A673 (cell line): ENCODE results near the gene AGRP. TPM values are rescaled to one million over a fixed set of nuclear protein-coding genes. Genes with fewer than 3 reads are reported as not detected.

Experiments used
- BruUV-seq: library from RNA; stranded (reverse); fragments of 400-500 nt; replicated peaks from 2 replicates; lab custom pipeline; 2021; lab: Mats Ljungman, UMichigan
- CTCF ChIA-PET: fragments of 300-600 bp; sonication (Branson Sonifier 250); formaldehyde crosslinking; loops from one replicate; lab custom pipeline; 2022; ENCODE audit warnings: antibody characterized with exemption; lab: Charles Lee
- POLR2A ChIA-PET: fragments of 300-600 bp; sonication (Branson Sonifier 250); formaldehyde crosslinking; loops from one replicate; lab custom pipeline; 2022; ENCODE audit warnings: antibody characterized with exemption; ENCODE audit not compliant: low non-redundant PET; lab: Charles Lee
- DNase-seq: peaks from one replicate; pipeline ENCODE4 v3.0.0-alpha.2; 2015; ENCODE audit warnings: low spot score
- H3K27ac ChIP-seq: fragments of 200-600 bp; sonication (generic); 2 replicates; pipeline ENCODE4 v1.5.1; 2016; ENCODE audit warnings: mixed run types, low read depth, mild to moderate bottlenecking, mixed read lengths, antibody characterized with exemption, low read length; ENCODE audit not compliant: poor library complexity, severe bottlenecking
- H3K27me3 ChIP-seq: fragments of 200-600 bp; sonication (generic); replicated peaks from 2 replicates; pipeline ENCODE4 v1.6.1; 2017; ENCODE audit warnings: mixed run types, low read depth, mild to moderate bottlenecking, mixed read lengths, antibody characterized with exemption, low read length; ENCODE audit not compliant: insufficient read depth, poor library complexity
- H3K36me3 ChIP-seq: fragments of 200-600 bp; sonication (generic); 2 replicates; pipeline ENCODE4 v1.6.1; 2016; ENCODE audit warnings: mixed run types, mild to moderate bottlenecking, mixed read lengths, antibody characterized with exemption, low read length; ENCODE audit not compliant: insufficient read depth, poor library complexity, severe bottlenecking
- H3K4me1 ChIP-seq: fragments of 200-600 bp; sonication (generic); 2 replicates; pipeline ENCODE4 v1.6.1; 2017; ENCODE audit warnings: mixed run types, mild to moderate bottlenecking, mixed read lengths, antibody characterized with exemption, low read length; ENCODE audit not compliant: insufficient read depth, poor library complexity, severe bottlenecking
- H3K4me3 ChIP-seq: fragments of 200-600 bp; sonication (generic); 2 replicates; pipeline ENCODE4 v1.5.1; 2016; ENCODE audit warnings: low read depth, mixed run types, mild to moderate bottlenecking, mixed read lengths, low read length; ENCODE audit not compliant: poor library complexity, severe bottlenecking
- H3K9me3 ChIP-seq: fragments of 200-600 bp; sonication (generic); 2 replicates; pipeline ENCODE4 v1.6.1; 2016; ENCODE audit warnings: mixed run types, low read depth, mild to moderate bottlenecking, mixed read lengths, antibody characterized with exemption, low read length; ENCODE audit not compliant: poor library complexity, severe bottlenecking
- EZH2 ChIP-seq: fragments of 200-600 bp; sonication (generic); IDR thresholded peaks from 2 replicates; pipeline ENCODE4 v1.6.1; 2017; ENCODE audit warnings: borderline replicate concordance, low read depth, mild to moderate bottlenecking, mixed read lengths, antibody characterized with exemption, low read length; ENCODE audit not compliant: poor library complexity, severe bottlenecking
- intact Hi-C: fragments of 100-400 bp; cut with micrococcal nuclease; formaldehyde crosslinking; loops from one replicate; pipeline ENCODE4 v1.10.0; 2022; ENCODE audit not compliant: unreplicated experiment
- total RNA-seq: library from RNA; stranded (reverse); gene quantifications from 2 replicates; pipeline ENCODE4 v1.2.3, GENCODE V29; 2021
- TF ChIP-seq, protein P1 (sequence below): fragments of 300-800, 200-600 bp; sonication (generic); conservative IDR thresholded peaks from 2 replicates; pipeline ENCODE4 v1.5.1; 2017; ENCODE audit warnings: low read depth, mild to moderate bottlenecking, antibody characterized with exemption, low read length, moderate library complexity, mixed read lengths

The AGRP gene
- total RNA-seq, 1 experiment from 2014 or later, result not detected

- Histone ChIP-seq H3K9me3 (no peaks in the 10 kb centered on the region), H3K4me1 (no peaks in the 10 kb centered on the region), H3K36me3 (no peaks in the 10 kb centered on the region), H3K4me3 (no peak overlapping the region), H3K27ac (no peak overlapping the region), H3K27me3 (no peaks in the 10 kb centered on the region)
- TF ChIP-seq EZH2, result no peak
- TF ChIP-seq, protein P1, sequence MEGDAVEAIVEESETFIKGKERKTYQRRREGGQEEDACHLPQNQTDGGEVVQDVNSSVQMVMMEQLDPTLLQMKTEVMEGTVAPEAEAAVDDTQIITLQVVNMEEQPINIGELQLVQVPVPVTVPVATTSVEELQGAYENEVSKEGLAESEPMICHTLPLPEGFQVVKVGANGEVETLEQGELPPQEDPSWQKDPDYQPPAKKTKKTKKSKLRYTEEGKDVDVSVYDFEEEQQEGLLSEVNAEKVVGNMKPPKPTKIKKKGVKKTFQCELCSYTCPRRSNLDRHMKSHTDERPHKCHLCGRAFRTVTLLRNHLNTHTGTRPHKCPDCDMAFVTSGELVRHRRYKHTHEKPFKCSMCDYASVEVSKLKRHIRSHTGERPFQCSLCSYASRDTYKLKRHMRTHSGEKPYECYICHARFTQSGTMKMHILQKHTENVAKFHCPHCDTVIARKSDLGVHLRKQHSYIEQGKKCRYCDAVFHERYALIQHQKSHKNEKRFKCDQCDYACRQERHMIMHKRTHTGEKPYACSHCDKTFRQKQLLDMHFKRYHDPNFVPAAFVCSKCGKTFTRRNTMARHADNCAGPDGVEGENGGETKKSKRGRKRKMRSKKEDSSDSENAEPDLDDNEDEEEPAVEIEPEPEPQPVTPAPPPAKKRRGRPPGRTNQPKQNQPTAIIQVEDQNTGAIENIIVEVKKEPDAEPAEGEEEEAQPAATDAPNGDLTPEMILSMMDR, result no peak
- no peak for DNase-seq
- CTCF ChIA-PET, result interaction anchor here (0.6 to 0.9 kb wide), 2 partner anchors 19 to 77 kb away, joined by 3 to 10 read pairs; no protein-coding TSS in a partner anchor
- intact Hi-C loops, result no loop called here
- POLR2A ChIA-PET, result no interaction called here
- no TSS peak for BruUV-seq
These were observed 36.3 kb downstream of the AGRP start for GRCh38 chr16:67446968-67447507.

GRCh38 chr16:67445913-67446907, 37.1 kb downstream of the AGRP start:
- no peak overlapping the region for H3K27ac ChIP-seq
- ChIA-PET CTCF (interaction anchor here (0.6 to 1.2 kb wide), 4 partner anchors 18 to 186 kb away, joined by 3 to 10 read pairs (median 7); no protein-coding TSS in a partner anchor), POLR2A (no interaction called here)
- no peaks in the 10 kb centered on the region for H3K4me1 ChIP-seq
- H3K27me3 ChIP-seq, result no peaks in the 10 kb centered on the region
- no peak for DNase-seq
- H3K9me3 ChIP-seq, result no peaks in the 10 kb centered on the region
- no peak overlapping the region for H3K4me3 ChIP-seq
- TF ChIP-seq EZH2, result no peak
- TF ChIP-seq, protein P1, result no peak
- H3K36me3 ChIP-seq, result no peaks in the 10 kb centered on the region
- BruUV-seq, result no TSS peak
- intact Hi-C loops, result no loop called here

DNA sequence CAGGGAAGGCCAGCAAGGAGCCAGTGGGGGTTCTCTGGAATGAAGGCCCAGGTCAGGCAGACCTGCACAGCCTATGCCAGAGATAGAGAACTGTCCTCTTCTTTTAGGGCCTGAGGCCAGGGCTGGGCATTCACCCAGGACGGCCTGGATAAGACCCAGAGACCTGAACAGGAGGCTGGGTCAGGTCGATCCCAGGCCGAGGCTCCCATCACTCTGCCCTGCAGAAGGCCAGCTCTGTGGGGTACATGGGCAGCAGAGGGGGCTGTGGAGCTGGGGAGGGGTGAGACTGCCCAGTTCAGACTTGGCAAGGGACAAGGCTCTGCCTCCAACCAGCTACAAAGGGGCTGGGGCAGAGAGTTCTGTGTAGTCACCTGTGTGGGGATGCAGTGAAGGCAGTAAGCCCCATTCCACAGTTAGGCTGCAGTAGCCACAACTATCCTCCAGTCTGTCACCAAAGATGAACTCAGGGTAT, 37.9 kb downstream of the AGRP start:
- H3K4me1 ChIP-seq, result no peaks in the 10 kb centered on the region
- BruUV-seq, result no TSS peak
- ChIA-PET POLR2A (no interaction called here), CTCF (interaction anchor here (0.6 to 1.2 kb wide), 3 partner anchors 18 to 185 kb away, joined by 3 to 9 read pairs (median 5); no protein-coding TSS in a partner anchor)
- H3K9me3 ChIP-seq, result no peaks in the 10 kb centered on the region
- no peak for TF ChIP-seq EZH2
- TF ChIP-seq, protein P1, result no peak
- no peak overlapping the region for H3K27ac ChIP-seq
- H3K36me3 ChIP-seq, result no peaks in the 10 kb centered on the region
- no peak for DNase-seq
- intact Hi-C loops, result no loop called here
- H3K4me3 ChIP-seq, result no peak overlapping the region
- H3K27me3 ChIP-seq, result no peaks in the 10 kb centered on the region
